SK-N-SH (cell line): Measurements from ENCODE around the gene MORF4L1.

ENCODE experiments used
- CTCF ChIP-seq: fragments of 200-600 bp; sonication (generic); IDR thresholded peaks from 2 replicates; pipeline ENCODE4 v1.6.1; 2017; ENCODE audit warnings: antibody characterized with exemption, mild to moderate bottlenecking, moderate library complexity
- EP300 ChIP-seq, 2 experiments: IDR thresholded peaks; 2 replicates each; pipeline versions ENCODE4 v1.4.0 to v1.6.1; 2012; ENCODE audit warnings: borderline replicate concordance in 1 of 2, low read depth in 1 of 2, low read length in 1 of 2
- SIN3A ChIP-seq: IDR thresholded peaks from 2 replicates; pipeline ENCODE4 v1.6.1; 2012; ENCODE audit warnings: low read depth, mild to moderate bottlenecking, low read length, moderate library complexity, borderline replicate concordance
- SMC3 ChIP-seq: IDR thresholded peaks from 2 replicates; pipeline ENCODE4 v1.6.1; 2012; ENCODE audit warnings: low read depth, low read length, improper control_type of control experiment
- TAF1 ChIP-seq: IDR thresholded peaks from 2 replicates; pipeline ENCODE4 v1.6.1; 2012; ENCODE audit warnings: low read depth, mild to moderate bottlenecking, low read length, moderate library complexity, borderline replicate concordance
- TEAD4 ChIP-seq: IDR thresholded peaks from 2 replicates; pipeline ENCODE4 v1.4.0; 2012; ENCODE audit warnings: mild to moderate bottlenecking, borderline replicate concordance; ENCODE audit not compliant: insufficient read depth
- YY1 ChIP-seq: IDR thresholded peaks from 2 replicates; pipeline ENCODE4 v1.4.0; 2012; ENCODE audit warnings: low read depth, mild to moderate bottlenecking

GRCh38 chr15:78933187-78933822, 60.6 kb downstream of the MORF4L1 start:
- TF ChIP-seq EP300 (IDR thresholded peaks at IDR 0.05; ENCODE audit: borderline replicate concordance in 1 of 2, low read depth in 1 of 2, low read length in 1 of 2) (no peak), TAF1 (no peak), CTCF (no peak), TEAD4 (no peak), SIN3A (no peak), SMC3 (no peak), YY1 (no peak)
